ENCODE data around the gene SNX9.

DNA sequence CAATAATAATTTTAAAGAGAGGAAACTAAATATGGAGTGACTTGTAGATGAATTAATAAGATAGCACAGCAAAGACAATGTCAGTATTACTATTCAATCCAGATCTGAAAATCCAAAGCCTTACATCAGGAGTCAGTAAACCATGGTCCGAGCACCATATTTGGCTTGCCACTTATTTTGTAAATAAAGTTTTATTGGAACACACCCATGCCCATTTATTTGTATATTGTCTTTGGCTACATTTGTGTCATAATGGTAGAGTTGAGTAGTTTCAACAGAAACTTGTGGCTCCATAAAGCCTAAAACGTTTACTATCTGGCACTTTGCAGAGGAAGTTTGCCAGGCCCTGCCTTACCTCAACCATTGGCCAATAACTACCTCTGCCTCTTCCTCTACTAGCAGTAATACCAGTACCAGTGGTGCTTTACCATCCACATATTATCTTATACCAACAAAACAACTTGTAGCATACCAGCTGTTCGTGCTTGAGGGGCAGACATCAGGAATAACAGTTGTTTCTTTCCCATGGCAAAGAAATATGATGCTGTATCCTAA, 106.8 kb downstream of the SNX9 start:
- TF ChIP-seq IKZF1 (conservative IDR thresholded peaks at IDR 0.05), result no peak
- TF ChIP-seq, protein P1, sequence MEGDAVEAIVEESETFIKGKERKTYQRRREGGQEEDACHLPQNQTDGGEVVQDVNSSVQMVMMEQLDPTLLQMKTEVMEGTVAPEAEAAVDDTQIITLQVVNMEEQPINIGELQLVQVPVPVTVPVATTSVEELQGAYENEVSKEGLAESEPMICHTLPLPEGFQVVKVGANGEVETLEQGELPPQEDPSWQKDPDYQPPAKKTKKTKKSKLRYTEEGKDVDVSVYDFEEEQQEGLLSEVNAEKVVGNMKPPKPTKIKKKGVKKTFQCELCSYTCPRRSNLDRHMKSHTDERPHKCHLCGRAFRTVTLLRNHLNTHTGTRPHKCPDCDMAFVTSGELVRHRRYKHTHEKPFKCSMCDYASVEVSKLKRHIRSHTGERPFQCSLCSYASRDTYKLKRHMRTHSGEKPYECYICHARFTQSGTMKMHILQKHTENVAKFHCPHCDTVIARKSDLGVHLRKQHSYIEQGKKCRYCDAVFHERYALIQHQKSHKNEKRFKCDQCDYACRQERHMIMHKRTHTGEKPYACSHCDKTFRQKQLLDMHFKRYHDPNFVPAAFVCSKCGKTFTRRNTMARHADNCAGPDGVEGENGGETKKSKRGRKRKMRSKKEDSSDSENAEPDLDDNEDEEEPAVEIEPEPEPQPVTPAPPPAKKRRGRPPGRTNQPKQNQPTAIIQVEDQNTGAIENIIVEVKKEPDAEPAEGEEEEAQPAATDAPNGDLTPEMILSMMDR (IDR thresholded peaks at IDR 0.05 in 2 of 3, conservative IDR thresholded peaks at IDR 0.05 in 1 of 3; ENCODE audit: control insufficient read depth in 2 of 3, extremely low read depth in 1 of 3, insufficient read depth in 1 of 3, low read depth in 3 of 3, low read length in 3 of 3), result no peak
